Caco-2 (cell line): ENCODE results near the gene AHCYL1. TPM values are rescaled to one million over a fixed set of nuclear protein-coding genes. Genes with fewer than 3 reads are reported as not detected.

Source experiments
- BruUV-seq: library from RNA; stranded (reverse); fragments of 400-500 nt; replicated peaks from 2 replicates; lab custom pipeline; 2021; lab: Mats Ljungman, UMichigan
- CTCF ChIA-PET: fragments of 300-600 bp; sonication (Branson Sonifier 250); formaldehyde crosslinking; loops from one replicate; lab custom pipeline; 2022; ENCODE audit warnings: antibody characterized with exemption; lab: Charles Lee
- POLR2A ChIA-PET: fragments of 300-600 bp; sonication (Branson Sonifier 250); formaldehyde crosslinking; loops from one replicate; lab custom pipeline; 2022; ENCODE audit warnings: antibody characterized with exemption; lab: Charles Lee
- DNase-seq, 2 experiments: peaks; one replicate each; pipeline versions ENCODE4 v3.0.0 to v3.0.0-alpha.2; 2020 to 2022
- H3K27me3 ChIP-seq: replicated peaks from 2 replicates; pipeline ENCODE4 v1.6.0; 2011; ENCODE audit warnings: low read length; ENCODE audit not compliant: control insufficient read depth, insufficient read depth
- H3K36me3 ChIP-seq: 2 replicates; pipeline ENCODE4 v1.5.1; 2011; ENCODE audit warnings: low read length; ENCODE audit not compliant: control insufficient read depth, insufficient read depth
- H3K4me1 ChIP-seq: fragments of 250-450 bp; sonication (Bioruptor Pico); 2 replicates; pipeline ENCODE4 v1.5.1; 2020; ENCODE audit warnings: mild to moderate bottlenecking
- H3K4me3 ChIP-seq: 2 replicates; pipeline ENCODE4 v1.5.1; 2011; ENCODE audit warnings: low read depth, mild to moderate bottlenecking, control low read depth, low read length
- H3K9me3 ChIP-seq: fragments of 250-450 bp; sonication (Bioruptor Pico); 2 replicates; pipeline ENCODE4 v1.5.1; 2020; ENCODE audit warnings: mild to moderate bottlenecking, moderate library complexity
- H3K27ac Mint-ChIP-seq: one replicate; pipeline ENCODE4 v1.8.0; 2022; ENCODE audit warnings: mixed read lengths; ENCODE audit not compliant: unreplicated experiment
- H3K27me3 Mint-ChIP-seq: one replicate; pipeline ENCODE4 v1.8.0; 2022; ENCODE audit warnings: mixed read lengths; ENCODE audit not compliant: insufficient read depth, unreplicated experiment
- H3K36me3 Mint-ChIP-seq: one replicate; pipeline ENCODE4 v1.8.0; 2022; ENCODE audit warnings: mild to moderate bottlenecking, mixed read lengths; ENCODE audit not compliant: insufficient read depth, unreplicated experiment
- H3K4me1 Mint-ChIP-seq: one replicate; pipeline ENCODE4 v1.8.0; 2022; ENCODE audit warnings: low read depth, mixed read lengths; ENCODE audit not compliant: unreplicated experiment
- H3K4me3 Mint-ChIP-seq: one replicate; pipeline ENCODE4 v1.8.0; 2022; ENCODE audit warnings: mild to moderate bottlenecking, moderate library complexity, mixed read lengths; ENCODE audit not compliant: unreplicated experiment
- H3K9me3 Mint-ChIP-seq: one replicate; pipeline ENCODE4 v1.8.0; 2022; ENCODE audit warnings: mixed read lengths; ENCODE audit not compliant: unreplicated experiment
- CTCF ChIP-seq, 2 experiments: fragments of 200-600 bp in 1 of 2; IDR thresholded peaks; 1 replicate in 1 of 2; 2 replicates in 1 of 2; pipeline versions ENCODE4 v1.5.1 to v1.8.0; 2011 to 2022; ENCODE audit warnings: antibody characterized with exemption in 1 of 2, control low read depth in 1 of 2, inconsistent platforms in 1 of 2, low read depth in 1 of 2, low read length in 1 of 2, mild to moderate bottlenecking in 1 of 2, moderate library complexity in 1 of 2; ENCODE audit not compliant: insufficient read depth in 1 of 2, severe bottlenecking in 1 of 2, unreplicated experiment in 1 of 2
- intact Hi-C: fragments of 100-400 bp; cut with micrococcal nuclease; formaldehyde crosslinking; loops from one replicate; pipeline ENCODE4 v1.10.0; 2022; ENCODE audit not compliant: unreplicated experiment
- total RNA-seq: library from RNA; stranded (reverse); gene quantifications from 2 replicates; pipeline ENCODE4 v1.2.3, GENCODE V29; 2022

The AHCYL1 gene
- total RNA-seq, 1 experiment from 2014 or later, result 64.2 TPM

- Mint-ChIP-seq H3K27me3 (no peaks in the 10 kb centered on the region), H3K4me3 (no peak overlapping the region), H3K36me3 (no peaks in the 10 kb centered on the region), H3K27ac (no peak overlapping the region), H3K4me1 (no peaks in the 10 kb centered on the region), H3K9me3 (no peaks in the 10 kb centered on the region)
- Histone ChIP-seq H3K9me3 (no peaks in the 10 kb centered on the region), H3K4me1 (no peaks in the 10 kb centered on the region), H3K4me3 (no peak overlapping the region), H3K36me3 (no peaks in the 10 kb centered on the region), H3K27me3 (no peaks in the 10 kb centered on the region)
- BruUV-seq, result no TSS peak
- POLR2A ChIA-PET, result no interaction called here
- DNase-seq, result no peak
- CTCF ChIA-PET, result no interaction called here
- intact Hi-C loops, result no loop called here
- TF ChIP-seq CTCF (IDR thresholded peaks at IDR 0.05; ENCODE audit: insufficient read depth in 1 of 2, low read depth in 1 of 2, low read length in 1 of 2, severe bottlenecking in 1 of 2, unreplicated experiment in 1 of 2), result no peak
These were observed 5.7 kb downstream of the AHCYL1 start for GRCh38 chr1:109990302-109990653.

- no peaks in the 10 kb centered on the region for H3K36me3 ChIP-seq
- DNase-seq, result no peak
- H3K4me3 ChIP-seq, result no peak overlapping the region
- ChIA-PET CTCF (no interaction called here), POLR2A (no interaction called here)
- Mint-ChIP-seq H3K4me3 (no peak overlapping the region), H3K9me3 (no peaks in the 10 kb centered on the region), H3K27me3 (no peaks in the 10 kb centered on the region), H3K4me1 (no peaks in the 10 kb centered on the region), H3K36me3 (no peaks in the 10 kb centered on the region), H3K27ac (no peak overlapping the region)
- H3K27me3 ChIP-seq, result no peaks in the 10 kb centered on the region
- TF ChIP-seq CTCF (IDR thresholded peaks at IDR 0.05; ENCODE audit: insufficient read depth in 1 of 2, low read depth in 1 of 2, low read length in 1 of 2, severe bottlenecking in 1 of 2, unreplicated experiment in 1 of 2), result no peak
- no peaks in the 10 kb centered on the region for H3K9me3 ChIP-seq
- BruUV-seq, result no TSS peak
- intact Hi-C loops, result no loop called here
- H3K4me1 ChIP-seq, result no peaks in the 10 kb centered on the region
These were observed 6.9 kb downstream of the AHCYL1 start for GRCh38 chr1:109991400-109991925.

GRCh38 chr1:109993885-109994284 lies 9.3 kb downstream of the AHCYL1 start:
- no peaks in the 10 kb centered on the region for H3K4me1 ChIP-seq
- no peak for TF ChIP-seq CTCF (IDR thresholded peaks at IDR 0.05; ENCODE audit: insufficient read depth in 1 of 2, low read depth in 1 of 2, low read length in 1 of 2, severe bottlenecking in 1 of 2, unreplicated experiment in 1 of 2)
- Mint-ChIP-seq H3K4me1 (no peaks in the 10 kb centered on the region), H3K27me3 (no peaks in the 10 kb centered on the region), H3K36me3 (peaks cover 9% of the 10 kb centered on the region), H3K9me3 (no peaks in the 10 kb centered on the region), H3K27ac (no peak overlapping the region), H3K4me3 (no peak overlapping the region)
- H3K4me3 ChIP-seq, result no peak overlapping the region
- ChIA-PET CTCF (interaction anchor here (0.6 kb wide), 1 partner anchor 204 kb away, joined by 4 read pairs; no protein-coding TSS in a partner anchor), POLR2A (no interaction called here)
- no peaks in the 10 kb centered on the region for H3K9me3 ChIP-seq
- no peaks in the 10 kb centered on the region for H3K36me3 ChIP-seq
- no peaks in the 10 kb centered on the region for H3K27me3 ChIP-seq
- no peak for DNase-seq
- no TSS peak for BruUV-seq
- intact Hi-C loops, result no loop called here
